ENCODE results near the gene GABBR1.

GABBR1 gene

GRCh38 chr6:29566856-29567255, 66.1 kb downstream of the GABBR1 start:
- no peak for DNase-seq (ENCODE audit: low read depth in 2 of 2)

- DNase-seq (ENCODE audit: low read depth in 2 of 2) = no peak
Observed at GRCh38 chr6:29564875-29565274, 68.1 kb downstream of the GABBR1 start.

- no peak for DNase-seq (ENCODE audit: low read depth in 2 of 2)
Observed at GRCh38 chr6:29563435-29563965, 69.5 kb downstream of the GABBR1 start.

GRCh38 chr6:29561606-29562181, 71.3 kb downstream of the GABBR1 start:
- DNase-seq (ENCODE audit: low read depth in 2 of 2) = no peak

GRCh38 chr6:29561091-29561490, 71.9 kb downstream of the GABBR1 start:
- DNase-seq (ENCODE audit: low read depth in 2 of 2) = no peak

- no peak for DNase-seq (ENCODE audit: low read depth in 2 of 2)
Observed at GRCh38 chr6:29559524-29560287, 73.3 kb downstream of the GABBR1 start, which contains the start of gene UBD. Gene UBD (minus strand): TSS chr6:29559732. CDS start chr6:29559701, 31 bp downstream.

- no peak for DNase-seq (ENCODE audit: low read depth in 2 of 2)
Observed at GRCh38 chr6:29558439-29559079, 74.4 kb downstream of the GABBR1 start.

- no peak for DNase-seq (ENCODE audit: low read depth in 2 of 2)
Observed at GRCh38 chr6:29557320-29557719, 75.7 kb downstream of the GABBR1 start.

- no peak for DNase-seq (ENCODE audit: low read depth in 2 of 2)
Observed at GRCh38 chr6:29554764-29555163, 78.2 kb downstream of the GABBR1 start.

- no peak for DNase-seq (ENCODE audit: low read depth in 2 of 2)
Observed at GRCh38 chr6:29553268-29554057, 79.5 kb downstream of the GABBR1 start.

- DNase-seq (ENCODE audit: low read depth in 2 of 2) = no peak
Observed at GRCh38 chr6:29552512-29553051, 80.4 kb downstream of the GABBR1 start.

GRCh38 chr6:29547573-29547972, 85.4 kb downstream of the GABBR1 start:
- no peak for DNase-seq (ENCODE audit: low read depth in 2 of 2)

- DNase-seq (ENCODE audit: low read depth in 2 of 2) = no peak
Observed at GRCh38 chr6:29537714-29538403, 95.1 kb downstream of the GABBR1 start.

- DNase-seq (ENCODE audit: low read depth in 2 of 2) = no peak
Observed at GRCh38 chr6:29532320-29532951, 100.5 kb downstream of the GABBR1 start.

GRCh38 chr6:29531668-29532067, 101.3 kb downstream of the GABBR1 start:
- DNase-seq (ENCODE audit: low read depth in 2 of 2) = no peak

GRCh38 chr6:29530671-29531310, 102.2 kb downstream of the GABBR1 start:
- no peak for DNase-seq (ENCODE audit: low read depth in 2 of 2)

GRCh38 chr6:29529956-29530355, 103.0 kb downstream of the GABBR1 start:
- no peak for DNase-seq (ENCODE audit: low read depth in 2 of 2)

- DNase-seq (ENCODE audit: low read depth in 2 of 2) = no peak
Observed at GRCh38 chr6:29528988-29529560, 103.9 kb downstream of the GABBR1 start.

GRCh38 chr6:29528300-29528931, 104.6 kb downstream of the GABBR1 start:
- no peak for DNase-seq (ENCODE audit: low read depth in 2 of 2)

Measured in stimulated activated CD8-positive, alpha-beta memory T cell treated with anti-CD3 and anti-CD28 coated beads, Interleukin-15, amount 100 ng/mL, for 4 hours (primary cell).